Stomach (tissue), 9 donors: ENCODE measurements around the gene MICAL3. TPM values are rescaled to one million over a fixed set of nuclear protein-coding genes. Genes with fewer than 3 reads are reported as not detected.
A peak's percentile ranks its signal among the peaks of the same experiment; 100 is the strongest.
"Not testable (repeated sequence)": the region's sequence is repeated elsewhere in the genome, so short reads cannot be mapped to it uniquely, and the experiment has no call there.

ENCODE experiments used
- DNase-seq, 2 donors: peaks; one replicate each; pipeline versions ENCODE4 v3.0.0 to v3.0.0-alpha.2; 2013 to 2019
- H3K27ac ChIP-seq, 5 donors: fragments of 200-600 bp in 4 of 5; sonication (generic) in 4 of 5; one replicate each; pipeline ENCODE4 v1.5.1; 2013 to 2019; ENCODE audit warnings: mild to moderate bottlenecking in 1 of 5, moderate library complexity in 1 of 5
- H3K27me3 ChIP-seq, 3 donors: fragments of 200-600 bp; sonication (generic); one replicate each; pipeline ENCODE4 v1.5.1; 2017 to 2019; ENCODE audit warnings: mixed run types in 1 of 3
- H3K36me3 ChIP-seq, 4 donors: fragments of 200-600 bp; sonication (generic); 1 replicate in 3 of 4; 2 replicates in 1 of 4; pipeline ENCODE4 v1.5.1; 2016 to 2019
- H3K4me1 ChIP-seq, 4 donors: fragments of 200-600 bp; sonication (generic); one replicate each; pipeline ENCODE4 v1.5.1; 2016 to 2019
- H3K4me3 ChIP-seq, 4 donors: fragments of 200-600 bp; sonication (generic) in 3 of 4; one replicate each; pipeline ENCODE4 v1.5.1; 2016 to 2019; ENCODE audit warnings: mild to moderate bottlenecking in 1 of 4
- H3K9me3 ChIP-seq, 4 donors: fragments of 200-600 bp; sonication (generic); one replicate each; pipeline ENCODE4 v1.5.1; 2016 to 2019
- EP300 ChIP-seq: sonication (generic); formaldehyde crosslinking; IDR thresholded peaks from one replicate; pipeline ENCODE4 v1.6.1; 2017; ENCODE audit warnings: antibody characterized with exemption
- POLR2A ChIP-seq, 4 donors: fragments of 450-650 bp; IDR thresholded peaks; one replicate each; pipeline ENCODE4 v1.6.1; 2016; ENCODE audit warnings: antibody characterized with exemption in 4 of 4, control low read depth in 2 of 4, mild to moderate bottlenecking in 1 of 4, moderate library complexity in 1 of 4
- POLR2AphosphoS5 ChIP-seq, 3 donors: sonication (generic); formaldehyde crosslinking; IDR thresholded peaks; one replicate each; pipeline ENCODE4 v1.6.1; 2016; ENCODE audit warnings: antibody characterized with exemption in 3 of 3
- WGBS, 5 donors: extraction: QIAGEN DNeasy Blood & Tissue Kit in 3 of 5; methylation state at CpG; one replicate each; pipeline versions ENCODE4 v1.1.5 to v1.1.7; 2013 to 2018; 5-methylcytosine and 5-hydroxymethylcytosine counted together
- intact Hi-C: fragments of 100-400 bp; cut with DNase I; formaldehyde crosslinking; loops from one replicate; pipeline ENCODE4 v1.15.1; 2023; ENCODE audit warnings: low total_unique reads
- polyA plus RNA-seq, 3 donors: library from polyadenylated mRNA; stranded (reverse); fragments of 200-250 nt; gene quantifications; one replicate each; pipeline ENCODE4 v1.2.3, GENCODE V29; 2013
- total RNA-seq, 5 donors: library from RNA; depleted of rRNA; stranded (reverse); fragments of >200 nt; gene quantifications; one replicate each; pipeline versions ENCODE4 v1.1.0 to v1.2.3, GENCODE V29; 2014 to 2016
- TF ChIP-seq, protein P1 (sequence below), 7 experiments: fragments of 450-650 bp in 4 of 7; fragments of 200-600 bp in 3 of 7; sonication (generic) in 3 of 7; IDR thresholded peaks; one replicate each; pipeline ENCODE4 v1.5.1; 2016 to 2019; ENCODE audit warnings: antibody characterized with exemption in 7 of 7, control low read depth in 2 of 7, mild to moderate bottlenecking in 1 of 7
- donor health status: healthy with polysubstance abuse.
- donor health status: Bipolar disorder and iron deficiency.
- donor health status: healthy.

MICAL3 gene
- total and polyA plus RNA-seq, 8 donors, result 3.5 to 130 (median 24.0) TPM

GRCh38 chr22:18029686-18030267 lies 5.4 kb upstream of the MICAL3 start:
- peaks cover 0 to 31% (median 3%) of the 10 kb centered on the region in 4 donors for H3K4me1 ChIP-seq
- intact Hi-C loops, result no loop called here
- H3K27me3 ChIP-seq, result peaks cover 0 to 20% (median 0%) of the 10 kb centered on the region in 3 donors
- no peak for TF ChIP-seq EP300
- TF ChIP-seq, protein P1, sequence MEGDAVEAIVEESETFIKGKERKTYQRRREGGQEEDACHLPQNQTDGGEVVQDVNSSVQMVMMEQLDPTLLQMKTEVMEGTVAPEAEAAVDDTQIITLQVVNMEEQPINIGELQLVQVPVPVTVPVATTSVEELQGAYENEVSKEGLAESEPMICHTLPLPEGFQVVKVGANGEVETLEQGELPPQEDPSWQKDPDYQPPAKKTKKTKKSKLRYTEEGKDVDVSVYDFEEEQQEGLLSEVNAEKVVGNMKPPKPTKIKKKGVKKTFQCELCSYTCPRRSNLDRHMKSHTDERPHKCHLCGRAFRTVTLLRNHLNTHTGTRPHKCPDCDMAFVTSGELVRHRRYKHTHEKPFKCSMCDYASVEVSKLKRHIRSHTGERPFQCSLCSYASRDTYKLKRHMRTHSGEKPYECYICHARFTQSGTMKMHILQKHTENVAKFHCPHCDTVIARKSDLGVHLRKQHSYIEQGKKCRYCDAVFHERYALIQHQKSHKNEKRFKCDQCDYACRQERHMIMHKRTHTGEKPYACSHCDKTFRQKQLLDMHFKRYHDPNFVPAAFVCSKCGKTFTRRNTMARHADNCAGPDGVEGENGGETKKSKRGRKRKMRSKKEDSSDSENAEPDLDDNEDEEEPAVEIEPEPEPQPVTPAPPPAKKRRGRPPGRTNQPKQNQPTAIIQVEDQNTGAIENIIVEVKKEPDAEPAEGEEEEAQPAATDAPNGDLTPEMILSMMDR (IDR thresholded peaks at IDR 0.05), result no peak
- TF ChIP-seq POLR2A (IDR thresholded peaks at IDR 0.05), result no peak
- no peak for TF ChIP-seq POLR2AphosphoS5 (IDR thresholded peaks at IDR 0.05)
- no peaks in the 10 kb centered on the region for H3K9me3 ChIP-seq
- H3K36me3 ChIP-seq, result no peaks in the 10 kb centered on the region
- 52 to 82% (median 65%) methylated on average over 2 of the region's 2 CpGs for WGBS, 5 donors
- H3K27ac ChIP-seq, result no peak overlapping the region
- H3K4me3 ChIP-seq, result no peak overlapping the region
- no peak for DNase-seq

- DNase-seq, result peak in 1 of 2 donors; percentile 31
- no peaks in the 10 kb centered on the region for H3K9me3 ChIP-seq
- TF ChIP-seq, protein P1 (IDR thresholded peaks at IDR 0.05), result no peak
- TF ChIP-seq EP300 (no peak), POLR2A (IDR thresholded peaks at IDR 0.05) (no peak), POLR2AphosphoS5 (IDR thresholded peaks at IDR 0.05) (no peak)
- intact Hi-C loops, result no loop called here
- no peak overlapping the region for H3K27ac ChIP-seq
- WGBS, 5 donors, result 36 to 64% (median 47%) methylated on average over 3 of the region's 3 CpGs
- H3K36me3 ChIP-seq, result no peaks in the 10 kb centered on the region
- H3K27me3 ChIP-seq, result peaks cover 0 to 21% (median 0%) of the 10 kb centered on the region in 3 donors
- no peak overlapping the region for H3K4me3 ChIP-seq
- H3K4me1 ChIP-seq, result peaks cover under 1 to 33% (median 10%) of the 10 kb centered on the region in 4 donors
Measured at GRCh38 chr22:18028817-18029527, 4.6 kb upstream of the MICAL3 start.

DNA sequence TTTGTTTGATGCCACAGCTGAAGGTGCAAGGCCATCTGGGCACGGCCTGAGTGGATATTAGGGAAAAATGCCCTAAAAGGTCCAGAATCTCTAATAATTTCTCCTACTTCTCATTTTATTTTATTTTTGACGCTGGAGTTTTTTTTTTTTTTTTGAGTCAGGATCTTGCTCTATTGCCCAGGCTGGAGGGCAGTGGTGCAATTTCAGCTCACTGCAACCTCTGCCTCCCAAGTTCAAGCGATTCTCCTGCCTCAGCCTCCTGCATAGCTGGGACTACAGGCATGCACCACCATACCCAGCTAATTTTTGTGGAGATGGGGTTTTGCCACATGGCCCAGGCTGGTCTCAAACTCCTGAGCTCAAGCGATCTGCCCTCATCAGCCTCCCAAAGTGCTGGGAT lies 1.5 kb upstream of the MICAL3 start:
- H3K27ac ChIP-seq, intact Hi-C loops, H3K36me3 ChIP-seq, DNase-seq, H3K4me3 ChIP-seq, H3K9me3 ChIP-seq: not testable (repeated sequence)
- WGBS, 5 donors, result 84 to 95% (median 87%) methylated on average over 4 of the region's 4 CpGs
- H3K4me1 ChIP-seq, result peaks cover 8 to 28% (median 26%) of the 10 kb centered on the region in 4 donors
- peaks cover 0 to 26% (median 0%) of the 10 kb centered on the region in 3 donors for H3K27me3 ChIP-seq

DNA sequence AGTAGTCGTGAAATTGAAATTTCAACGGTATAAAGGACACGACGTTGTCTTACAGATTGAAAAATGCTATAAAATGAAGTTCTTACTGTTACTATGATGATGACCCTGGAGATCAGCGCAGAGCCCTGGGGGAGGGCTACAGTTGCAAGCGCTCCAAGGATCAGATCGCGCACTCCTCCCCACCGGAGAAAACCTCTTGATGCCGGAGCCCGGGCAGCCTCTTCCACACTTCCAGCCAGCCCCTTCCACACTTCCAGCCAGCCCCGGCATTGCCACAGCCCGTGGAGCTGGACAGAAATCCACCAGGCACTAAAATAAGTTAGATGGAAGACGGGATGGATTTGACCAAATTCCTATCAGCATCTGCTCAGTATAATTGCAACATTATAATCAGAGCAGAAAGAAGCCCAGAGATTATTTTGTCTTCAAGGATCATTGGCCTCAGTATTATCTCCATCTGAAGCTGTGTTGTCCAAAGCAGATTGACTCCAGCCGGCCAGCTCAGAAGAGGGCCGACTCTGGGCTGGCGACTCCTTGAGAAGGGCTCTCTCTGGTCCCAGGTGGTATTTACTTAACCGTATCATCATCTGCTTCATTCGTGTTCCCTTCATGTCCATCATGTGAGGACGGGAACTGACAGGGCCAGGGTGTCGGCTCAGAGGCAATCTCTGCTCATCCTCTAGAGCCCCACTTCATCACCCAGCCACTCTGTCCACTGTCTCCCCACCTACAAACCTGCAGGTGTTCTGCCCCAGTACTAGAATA lies 777 bp upstream of the MICAL3 start:
- WGBS, 5 donors, result 38 to 47% (median 47%) methylated on average over 21 of the region's 21 CpGs
- Histone ChIP-seq H3K27me3 (peaks cover 0 to 26% (median 0%) of the 10 kb centered on the region in 3 donors), H3K4me3 (peak overlapping the region; percentile 59 to 82 (median 68)), H3K4me1 (peaks cover 8 to 28% (median 26%) of the 10 kb centered on the region in 4 donors), H3K36me3 (no peaks in the 10 kb centered on the region), H3K27ac (peak overlapping the region in 4 of 5 donors; percentile 65 to 87 (median 72)), H3K9me3 (no peaks in the 10 kb centered on the region)
- DNase-seq, result no peak
- TF ChIP-seq EP300 (no peak), POLR2AphosphoS5 (IDR thresholded peaks at IDR 0.05) (no peak), POLR2A (IDR thresholded peaks at IDR 0.05) (no peak)
- TF ChIP-seq, protein P1 (IDR thresholded peaks at IDR 0.05), result no peak
- intact Hi-C loops, result no loop called here
